ENCODE results near the gene C14orf180. TPM values are rescaled to one million over a fixed set of nuclear protein-coding genes. Genes with fewer than 3 reads are reported as not detected.

C14orf180 gene
- total RNA-seq, 6 donors from 2014 or later: not detected

DNA sequence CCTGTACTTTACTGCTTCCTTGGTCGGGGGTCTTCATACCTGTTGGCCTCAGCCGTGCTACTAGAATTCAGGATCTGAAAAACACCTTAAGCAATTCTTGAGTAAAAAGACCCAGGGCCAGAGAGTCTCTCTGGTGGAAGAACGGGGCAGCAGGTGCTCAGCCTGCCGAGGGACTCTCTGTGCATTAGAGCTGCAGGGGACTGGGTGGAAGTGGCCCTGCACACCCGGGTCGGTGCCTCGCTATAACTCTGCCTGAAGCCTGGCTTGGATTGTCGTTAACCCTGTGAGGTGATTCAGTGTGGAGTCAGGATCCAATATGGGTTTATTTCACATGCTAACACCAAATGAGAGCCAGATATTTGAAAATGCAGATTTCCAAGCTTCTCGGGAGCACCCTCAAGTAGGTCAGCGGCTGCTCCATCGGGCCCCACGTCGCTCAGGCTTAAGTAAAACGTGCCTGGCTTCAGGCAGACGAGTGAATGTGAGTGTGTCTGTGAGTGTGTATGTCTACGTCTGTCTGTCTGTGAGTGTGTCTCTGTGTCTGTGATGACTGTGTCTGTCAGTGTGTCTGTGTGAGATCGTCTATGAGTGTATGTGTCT is 35.1 kb upstream of the C14orf180 start:
- peaks cover 0 to 12% (median 5%) of the 10 kb centered on the region in 4 donors for H3K4me1 ChIP-seq
- no peak for DNase-seq
- H3K36me3 ChIP-seq: no peaks in the 10 kb centered on the region
- no peak for ATAC-seq (ENCODE audit: low FRiP score in 2 of 2)
- 70 to 76% methylated on average over 16 to 17 of the region's 17 CpGs for WGBS, 2 donors
- TF ChIP-seq POLR2A (IDR thresholded peaks at IDR 0.05) (no peak), EP300 (IDR thresholded peaks at IDR 0.05) (no peak), POLR2AphosphoS5 (IDR thresholded peaks at IDR 0.05) (no peak)
- TF ChIP-seq, protein P1, sequence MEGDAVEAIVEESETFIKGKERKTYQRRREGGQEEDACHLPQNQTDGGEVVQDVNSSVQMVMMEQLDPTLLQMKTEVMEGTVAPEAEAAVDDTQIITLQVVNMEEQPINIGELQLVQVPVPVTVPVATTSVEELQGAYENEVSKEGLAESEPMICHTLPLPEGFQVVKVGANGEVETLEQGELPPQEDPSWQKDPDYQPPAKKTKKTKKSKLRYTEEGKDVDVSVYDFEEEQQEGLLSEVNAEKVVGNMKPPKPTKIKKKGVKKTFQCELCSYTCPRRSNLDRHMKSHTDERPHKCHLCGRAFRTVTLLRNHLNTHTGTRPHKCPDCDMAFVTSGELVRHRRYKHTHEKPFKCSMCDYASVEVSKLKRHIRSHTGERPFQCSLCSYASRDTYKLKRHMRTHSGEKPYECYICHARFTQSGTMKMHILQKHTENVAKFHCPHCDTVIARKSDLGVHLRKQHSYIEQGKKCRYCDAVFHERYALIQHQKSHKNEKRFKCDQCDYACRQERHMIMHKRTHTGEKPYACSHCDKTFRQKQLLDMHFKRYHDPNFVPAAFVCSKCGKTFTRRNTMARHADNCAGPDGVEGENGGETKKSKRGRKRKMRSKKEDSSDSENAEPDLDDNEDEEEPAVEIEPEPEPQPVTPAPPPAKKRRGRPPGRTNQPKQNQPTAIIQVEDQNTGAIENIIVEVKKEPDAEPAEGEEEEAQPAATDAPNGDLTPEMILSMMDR (IDR thresholded peaks at IDR 0.05): no peak
- H3K27ac ChIP-seq: no peak overlapping the region
- no peaks in the 10 kb centered on the region for H3K27me3 ChIP-seq
- H3K9me3 ChIP-seq: no peaks in the 10 kb centered on the region
- no peak overlapping the region for H3K4me3 ChIP-seq

DNA sequence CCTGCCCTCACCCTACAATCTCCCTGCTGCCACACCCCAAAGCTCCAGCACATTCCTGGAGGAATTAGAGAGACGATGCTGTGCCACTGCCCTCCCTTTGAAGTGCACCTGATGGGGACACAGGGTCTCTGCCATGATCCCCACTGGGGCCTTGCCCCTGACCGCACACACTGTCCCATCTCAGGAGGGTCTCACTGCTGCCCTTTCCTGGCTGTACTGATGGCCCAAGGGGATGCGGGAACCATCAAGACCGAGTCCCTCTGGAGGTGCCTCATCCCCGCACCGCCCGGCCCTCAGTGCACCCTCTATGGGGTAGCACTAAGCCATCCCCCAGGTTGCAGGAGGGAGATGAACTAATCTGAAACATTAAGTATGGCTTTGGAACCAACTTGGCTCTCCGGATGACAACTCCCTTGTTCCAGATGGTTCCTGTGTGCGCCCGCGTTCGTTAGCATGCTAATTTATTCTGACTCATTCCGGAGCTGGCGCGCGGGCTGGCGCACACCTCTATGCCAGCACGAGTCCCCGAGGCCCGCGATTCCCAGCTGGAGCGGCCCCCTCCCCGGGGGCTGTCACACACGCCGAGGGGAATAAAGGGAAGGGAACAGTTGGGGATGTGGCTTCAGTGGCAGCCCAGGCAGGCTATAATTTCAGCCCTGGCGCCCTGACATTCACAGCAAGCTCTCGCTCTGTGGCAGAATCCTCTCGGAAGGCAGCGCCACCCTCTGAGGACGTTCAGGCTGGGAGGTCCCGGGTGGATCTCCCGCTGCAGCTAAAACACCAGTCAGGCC is 34.2 kb upstream of the C14orf180 start:
- H3K4me3 ChIP-seq: peak overlapping the region in 1 of 4 donors; percentile 15
- ATAC-seq (ENCODE audit: low FRiP score in 2 of 2): peak in 1 of 2 donors; percentile 19
- WGBS, 2 donors: 44 to 55% methylated on average over 18 to 32 of the region's 32 CpGs

DNA sequence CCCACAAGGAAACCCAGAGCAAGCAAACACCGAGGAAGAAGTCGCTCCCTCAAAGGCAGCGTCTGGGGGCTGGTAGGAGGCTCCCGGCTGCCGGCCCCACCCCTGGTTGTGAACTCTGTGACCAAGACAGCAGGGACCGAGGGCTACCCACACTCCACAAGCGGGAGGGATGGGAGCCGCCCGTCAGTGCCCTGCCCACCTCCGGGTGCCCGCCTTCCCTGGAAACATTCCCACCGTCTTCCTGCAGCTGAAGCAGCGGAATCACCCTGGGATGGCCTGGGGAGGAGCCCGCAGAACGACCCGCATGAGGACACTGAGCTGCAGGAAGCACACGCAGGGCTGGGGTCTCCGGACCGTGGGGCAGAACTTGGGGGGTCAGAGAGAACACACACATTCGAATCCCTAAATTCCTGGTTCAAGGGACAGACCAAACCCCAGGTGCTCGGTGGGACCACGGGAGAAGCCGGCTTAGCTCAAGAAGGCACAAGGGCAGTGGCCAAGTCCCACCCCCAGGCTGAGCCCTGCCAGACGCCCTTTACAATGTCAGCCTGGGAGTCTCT is 33.5 kb upstream of the C14orf180 start:
- Histone ChIP-seq H3K27me3 (no peaks in the 10 kb centered on the region), H3K4me1 (peaks cover 0 to 12% (median 5%) of the 10 kb centered on the region in 4 donors), H3K9me3 (no peaks in the 10 kb centered on the region), H3K27ac (no peak overlapping the region), H3K36me3 (no peaks in the 10 kb centered on the region), H3K4me3 (peak overlapping the region in 1 of 4 donors; percentile 15)
- TF ChIP-seq POLR2A (IDR thresholded peaks at IDR 0.05) (no peak), EP300 (IDR thresholded peaks at IDR 0.05) (no peak), POLR2AphosphoS5 (IDR thresholded peaks at IDR 0.05) (no peak)
- TF ChIP-seq, protein P1 (IDR thresholded peaks at IDR 0.05): no peak
- 33 to 55% methylated on average over 8 to 21 of the region's 24 CpGs for WGBS, 2 donors
- peak; percentile 19 to 63 for DNase-seq
- no peak for ATAC-seq (ENCODE audit: low FRiP score in 2 of 2)

More for the DNA sequence above, 34.2 kb upstream of the C14orf180 start:
- no peak for TF ChIP-seq POLR2AphosphoS5 (IDR thresholded peaks at IDR 0.05)
- TF ChIP-seq, protein P1 (IDR thresholded peaks at IDR 0.05): no peak
- no peak for TF ChIP-seq EP300 (IDR thresholded peaks at IDR 0.05)
- no peak for TF ChIP-seq POLR2A (IDR thresholded peaks at IDR 0.05)
- no peaks in the 10 kb centered on the region for H3K36me3 ChIP-seq
- DNase-seq: peak in 1 of 2 donors; percentile 71
- H3K27me3 ChIP-seq: no peaks in the 10 kb centered on the region
- H3K27ac ChIP-seq: no peak overlapping the region
- H3K9me3 ChIP-seq: no peaks in the 10 kb centered on the region
- H3K4me1 ChIP-seq: peaks cover 0 to 12% (median 5%) of the 10 kb centered on the region in 4 donors

DNA sequence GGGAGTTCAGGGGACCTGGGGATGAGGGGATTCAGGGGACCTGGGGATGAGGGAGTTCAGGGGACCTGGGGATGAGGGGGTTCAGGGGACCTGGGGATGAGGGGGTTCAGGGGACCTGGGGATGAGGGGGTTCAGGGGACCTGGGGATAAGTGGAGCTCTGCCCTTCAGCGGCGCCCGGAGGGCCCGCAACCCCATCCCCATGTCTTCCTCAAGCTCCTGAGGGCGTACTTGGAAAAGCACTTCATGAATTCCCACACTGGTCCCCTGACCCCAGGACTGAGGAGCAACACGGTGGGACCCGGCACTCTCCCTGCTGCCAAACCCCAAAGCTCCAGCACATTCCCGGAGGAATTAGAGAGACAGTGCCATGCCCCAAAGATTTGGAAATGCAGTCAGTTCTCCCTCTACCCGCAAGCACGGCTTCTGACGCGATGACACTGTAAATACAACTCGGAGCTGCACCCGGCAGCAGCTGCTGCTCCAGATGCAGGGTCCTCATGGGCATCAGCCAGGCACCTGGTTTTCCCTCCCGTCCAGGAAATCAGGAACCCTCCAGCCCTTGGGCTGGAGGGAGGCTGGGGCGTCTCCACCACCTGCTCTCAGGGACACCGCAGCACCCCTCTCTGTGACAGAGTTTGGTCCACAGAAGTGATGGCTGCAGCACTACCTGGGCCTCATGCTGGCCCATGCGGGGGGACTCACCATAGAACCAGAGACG is 32.8 kb upstream of the C14orf180 start:
- H3K9me3 ChIP-seq: no peaks in the 10 kb centered on the region
- no peaks in the 10 kb centered on the region for H3K27me3 ChIP-seq
- peaks cover 0 to 12% (median 5%) of the 10 kb centered on the region in 4 donors for H3K4me1 ChIP-seq
- H3K27ac ChIP-seq: no peak overlapping the region
- no peak for TF ChIP-seq EP300 (IDR thresholded peaks at IDR 0.05)
- TF ChIP-seq POLR2AphosphoS5 (IDR thresholded peaks at IDR 0.05): no peak
- TF ChIP-seq POLR2A (IDR thresholded peaks at IDR 0.05): no peak
- TF ChIP-seq, protein P1 (IDR thresholded peaks at IDR 0.05): no peak
- WGBS, 2 donors: 70 to 100% methylated on average over 5 to 19 of the region's 19 CpGs
- peak in 1 of 2 donors; percentile 8 for DNase-seq
- no peak overlapping the region for H3K4me3 ChIP-seq
- ATAC-seq (ENCODE audit: low FRiP score in 2 of 2): no peak
- H3K36me3 ChIP-seq: no peaks in the 10 kb centered on the region
